Fibroblast of skin of right quadriceps (primary cell): ENCODE measurements around the gene ADAT3.
"Not testable (repeated sequence)": the region's sequence is repeated elsewhere in the genome, so short reads cannot be mapped to it uniquely, and the experiment has no call there.

Source experiments
- DNase-seq: peaks from one replicate; pipeline ENCODE4 v3.0.0-alpha.2; 2013

ADAT3 gene

DNA sequence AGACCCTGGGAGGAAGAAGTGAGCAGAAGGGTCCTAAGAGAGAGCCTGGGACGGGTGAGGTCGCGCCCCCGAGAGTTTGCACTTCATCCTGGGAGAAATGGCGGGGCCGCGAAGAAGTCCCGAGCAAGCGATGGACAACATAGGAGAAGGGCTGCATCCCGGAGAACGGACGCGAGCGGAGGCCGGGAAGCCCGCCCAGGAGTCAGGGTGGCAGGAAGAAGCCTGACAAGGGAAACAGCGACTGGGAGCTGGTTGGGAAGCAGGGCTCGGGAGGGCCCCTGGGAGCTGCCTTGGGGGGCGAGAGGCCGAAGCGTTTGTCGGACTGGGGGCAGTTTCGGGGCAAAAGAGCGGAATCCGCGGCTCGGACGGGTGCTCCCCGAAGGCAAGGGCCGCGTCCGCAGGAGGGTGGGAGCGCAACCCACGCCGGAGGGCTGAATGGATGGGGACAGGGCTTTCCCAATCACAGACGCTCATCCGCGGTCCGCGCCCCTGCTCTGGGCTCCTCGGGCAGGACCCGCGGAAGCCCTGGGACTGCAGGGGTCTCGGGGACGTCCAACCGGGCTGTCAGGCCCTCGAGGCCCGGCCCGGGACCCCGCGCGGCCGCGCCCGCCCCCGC, 20.4 kb upstream of the ADAT3 start:
- DNase-seq, result no peak

- peak; percentile 92 for DNase-seq
Observed at GRCh38 chr19:1885398-1886119, 19.6 kb upstream of the ADAT3 start, which contains the start of gene ABHD17A. TSS of gene ABHD17A (minus strand) at chr19:1885496. CDS start at chr19:1881566, 3,930 bp downstream.

- not testable (repeated sequence) for DNase-seq
Observed at GRCh38 chr19:1886360-1886759, 18.8 kb upstream of the ADAT3 start.

GRCh38 chr19:1888385-1888784, 16.8 kb upstream of the ADAT3 start:
- no peak for DNase-seq

DNA sequence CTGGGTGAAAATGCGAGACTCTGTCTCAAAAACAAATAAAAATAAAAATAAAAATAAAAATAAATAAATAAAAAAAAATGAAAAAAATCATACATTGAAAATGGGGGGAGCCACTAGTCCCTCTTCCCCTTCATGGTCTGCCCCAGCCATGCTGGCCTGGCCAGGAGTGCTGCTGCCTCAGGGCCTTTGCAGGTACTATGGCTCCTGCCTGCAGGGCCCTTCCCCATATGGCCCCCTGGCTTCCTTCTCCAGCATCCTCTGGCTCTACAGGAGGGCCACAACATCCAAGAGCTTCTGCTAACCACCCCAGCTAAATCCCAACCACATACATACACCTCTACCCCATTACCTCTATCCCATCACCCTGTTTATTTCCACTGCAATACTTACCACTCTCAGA, 15.3 kb upstream of the ADAT3 start:
- DNase-seq, result no peak

GRCh38 chr19:1893791-1894190, 11.4 kb upstream of the ADAT3 start:
- no peak for DNase-seq

GRCh38 chr19:1896508-1896907, 8.7 kb upstream of the ADAT3 start:
- DNase-seq, result no peak

GRCh38 chr19:1901940-1902404, 3.2 kb upstream of the ADAT3 start:
- DNase-seq, result no peak

- DNase-seq, result no peak
Observed at GRCh38 chr19:1902923-1903322, 2.3 kb upstream of the ADAT3 start.

DNA sequence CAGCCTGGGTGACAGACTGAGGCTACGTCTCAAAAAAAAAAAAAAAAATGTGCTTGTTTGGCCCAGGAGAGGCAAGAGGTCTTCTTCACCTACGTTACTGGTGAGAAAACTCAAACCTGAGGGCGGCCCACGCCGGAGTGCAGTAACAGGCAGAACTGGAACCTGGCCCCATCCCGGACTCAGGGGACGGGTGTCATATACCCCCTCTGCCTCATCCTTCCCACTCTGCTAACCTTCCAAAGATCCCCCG, 414 bp upstream of the ADAT3 start:
- DNase-seq, result no peak

DNA sequence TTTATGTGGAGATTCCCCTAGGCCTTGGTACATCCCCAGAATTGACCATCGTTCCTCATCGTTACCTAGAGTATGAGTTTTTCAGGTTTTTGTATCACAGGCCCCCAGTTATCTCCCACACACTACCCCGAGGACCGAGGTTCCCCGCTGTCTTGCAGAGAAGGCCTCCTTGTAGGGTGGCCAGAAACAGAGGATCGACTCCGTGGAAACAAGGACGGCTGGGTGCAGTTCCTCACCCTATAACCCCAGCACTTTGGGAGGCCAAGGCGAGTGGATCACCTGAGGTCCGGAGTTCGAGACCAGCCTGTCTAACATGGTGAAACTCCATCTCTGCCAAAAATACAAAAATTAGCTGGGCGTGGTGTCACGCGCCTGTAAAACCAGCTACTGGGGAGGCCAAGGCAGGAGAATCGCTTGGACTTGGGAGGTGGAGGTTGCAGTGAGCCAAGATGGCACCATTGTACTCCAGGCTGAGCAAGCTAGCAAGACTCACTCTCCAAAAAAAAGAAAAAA, 720 bp downstream of the ADAT3 start:
- no peak for DNase-seq

GRCh38 chr19:1906985-1907562, 1.9 kb downstream of the ADAT3 start:
- no peak for DNase-seq

GRCh38 chr19:1907563-1908363, 2.6 kb downstream of the ADAT3 start:
- no peak for DNase-seq

DNA sequence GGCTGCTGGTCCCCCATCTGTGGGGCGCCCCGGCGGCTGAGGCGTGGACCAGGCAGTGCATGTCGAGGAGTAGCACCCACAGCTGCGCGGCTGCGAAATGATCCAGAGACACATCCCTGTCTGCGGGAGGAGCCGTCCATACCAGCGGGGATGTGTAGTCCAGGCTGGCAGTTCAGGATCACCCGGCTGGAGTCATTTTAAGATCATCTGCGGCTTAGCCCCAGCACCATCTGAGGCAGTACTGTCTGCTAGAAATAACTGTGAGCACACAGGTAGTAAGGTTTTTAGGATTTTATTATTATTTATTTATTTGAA, 3.1 kb downstream of the ADAT3 start:
- DNase-seq, result no peak

GRCh38 chr19:1909761-1910080, 4.5 kb downstream of the ADAT3 start:
- DNase-seq, result no peak

- no peak for DNase-seq
Observed at GRCh38 chr19:1910177-1910576, 5.0 kb downstream of the ADAT3 start.

GRCh38 chr19:1911098-1911497, 5.9 kb downstream of the ADAT3 start:
- no peak for DNase-seq

DNA sequence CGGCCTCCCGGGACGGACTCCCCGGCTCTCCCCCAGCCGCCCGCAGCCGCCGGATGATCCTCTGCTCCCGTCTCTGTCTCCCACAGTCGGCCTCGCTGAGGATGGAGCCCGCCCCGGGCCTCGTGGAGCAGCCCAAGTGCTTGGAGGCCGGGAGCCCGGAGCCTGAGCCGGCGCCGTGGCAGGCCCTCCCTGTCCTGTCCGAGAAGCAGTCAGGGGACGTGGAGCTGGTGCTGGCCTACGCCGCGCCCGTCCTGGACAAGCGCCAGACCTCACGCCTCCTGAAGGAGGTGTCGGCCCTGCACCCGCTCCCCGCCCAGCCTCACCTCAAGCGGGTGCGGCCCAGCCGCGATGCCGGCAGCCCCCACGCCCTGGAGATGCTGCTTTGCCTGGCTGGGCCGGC, 6.8 kb downstream of the ADAT3 start:
- no peak for DNase-seq

GRCh38 chr19:1912760-1913505, 7.7 kb downstream of the ADAT3 start:
- DNase-seq, result no peak

DNA sequence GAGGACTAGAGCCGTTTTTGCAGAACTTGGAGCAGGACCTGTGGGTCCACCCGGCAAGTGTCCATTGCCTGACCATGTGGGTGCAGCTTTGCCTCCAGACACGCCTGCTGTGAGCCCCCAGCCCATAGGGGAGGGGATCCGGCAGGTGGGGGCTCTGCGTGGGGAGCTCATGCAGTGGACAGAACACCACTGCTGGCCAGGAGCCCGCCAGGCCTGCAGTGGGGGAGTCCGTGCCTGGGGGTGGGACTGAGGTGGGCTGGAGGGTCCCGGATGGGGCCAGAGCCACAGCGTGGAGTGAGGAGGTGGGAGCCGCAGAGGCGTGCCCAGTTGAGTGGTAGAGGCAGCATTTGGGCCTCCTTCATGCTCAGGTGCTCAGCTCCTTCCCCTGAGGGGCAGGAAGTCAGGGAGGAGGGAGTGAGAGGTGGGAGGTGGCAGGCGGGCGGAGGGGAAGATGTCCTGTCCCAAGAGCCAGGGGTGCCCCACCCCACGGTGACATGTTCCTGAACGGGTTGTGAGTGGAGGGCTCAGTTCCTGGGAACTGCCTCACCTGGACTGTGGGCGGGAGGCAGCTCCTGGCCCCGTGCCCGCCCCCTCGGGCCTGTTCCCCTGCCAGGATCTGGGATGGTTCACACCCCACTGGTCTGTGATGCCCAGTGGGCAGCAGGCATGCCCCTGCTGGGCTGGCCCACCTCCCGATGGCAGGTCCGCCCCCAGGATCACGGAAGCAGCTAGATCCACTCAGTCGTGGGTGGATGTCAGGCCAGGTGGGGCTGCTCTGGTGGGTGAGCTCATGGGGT, 8.8 kb downstream of the ADAT3 start:
- DNase-seq, result no peak

DNA sequence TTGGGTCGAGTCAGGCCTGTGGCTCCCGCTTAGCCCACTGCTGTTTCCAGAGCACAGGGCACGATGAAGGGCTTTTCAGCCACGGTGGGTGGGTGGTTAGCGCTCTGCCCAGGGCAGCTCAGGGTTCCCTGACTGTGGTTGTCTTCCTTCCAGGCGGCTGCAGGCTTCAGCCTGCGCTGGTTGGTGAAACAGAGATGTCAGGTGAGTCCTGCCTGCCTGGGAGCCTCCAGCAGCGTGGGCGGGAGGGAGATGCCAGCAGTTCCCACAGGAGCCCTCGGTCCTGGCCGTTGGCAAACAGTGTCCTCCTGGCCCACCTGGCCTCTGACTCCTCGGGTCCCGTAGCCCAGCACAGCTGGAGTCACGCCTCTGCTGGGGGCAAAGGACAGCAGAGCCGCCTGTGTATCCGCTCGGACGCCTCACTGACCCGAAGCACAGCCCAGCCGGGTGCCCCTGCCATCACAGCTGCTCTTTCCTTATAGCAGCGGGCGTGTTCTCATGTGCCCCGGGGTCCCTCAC, 9.7 kb downstream of the ADAT3 start:
- no peak for DNase-seq

DNA sequence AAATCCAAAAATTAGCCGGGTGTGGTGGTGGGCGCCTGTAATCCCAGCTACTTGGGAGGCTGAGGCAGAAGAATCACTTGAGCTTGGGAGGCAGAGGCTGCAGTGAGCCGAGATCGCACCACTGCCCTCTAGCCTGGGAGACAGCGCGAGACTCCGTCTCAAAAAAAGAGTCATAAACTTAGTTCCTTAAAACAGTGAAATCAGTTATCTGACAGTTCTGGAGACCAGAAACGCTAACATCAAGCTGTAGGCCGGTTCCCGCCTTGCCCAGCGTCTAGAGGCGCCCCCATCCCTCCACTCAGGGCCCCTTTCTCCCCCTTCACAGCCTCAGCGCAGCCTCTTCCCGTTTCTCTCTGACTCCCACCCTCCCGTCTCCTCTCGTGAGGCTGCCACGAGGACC, 11.9 kb downstream of the ADAT3 start:
- DNase-seq, result no peak
